Measurements from ENCODE around the gene STAMBP. TPM values are rescaled to one million over a fixed set of nuclear protein-coding genes. Genes with fewer than 3 reads are reported as not detected.

STAMBP gene
- polyA plus RNA-seq, 1 donor from 2014 or later, result 69.1 TPM

DNA sequence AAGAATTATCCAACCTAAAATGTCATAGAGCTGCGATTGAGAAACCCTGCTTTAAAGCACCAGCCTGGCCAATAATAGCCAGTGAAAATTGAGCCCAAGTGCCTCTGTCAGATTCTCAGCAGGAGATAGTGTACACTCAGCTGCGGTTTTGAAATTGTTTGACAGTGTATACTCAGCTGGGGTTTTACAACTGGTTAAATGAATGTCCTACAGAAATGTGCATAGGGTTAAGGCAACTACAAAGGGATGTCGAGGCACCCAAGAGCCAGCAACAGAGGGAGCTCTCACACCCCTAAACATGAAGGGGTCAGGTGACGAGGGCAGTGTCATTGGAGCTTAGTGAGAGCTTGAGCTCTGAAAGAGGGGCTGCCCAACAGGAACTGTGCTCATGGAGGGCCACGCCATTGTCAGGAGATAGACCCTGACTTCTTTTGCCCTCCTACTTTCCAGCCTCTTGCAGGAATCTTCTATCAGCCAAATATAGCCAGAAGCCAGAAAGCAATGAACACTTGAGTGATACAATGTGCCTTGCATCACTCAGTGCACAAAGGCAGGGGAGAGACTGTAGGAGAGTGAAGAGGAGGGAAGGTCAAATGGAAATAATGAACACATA is 79.2 kb downstream of the STAMBP start:
- Histone ChIP-seq H4K20me1 (ENCODE audit: insufficient read depth) (no peaks in the 10 kb centered on the region), H3K79me2 (replicated peaks; ENCODE audit: insufficient read depth, low read length) (no peaks in the 10 kb centered on the region), H3K9ac (ENCODE audit: low read length) (no peak overlapping the region), H3K4me3 (ENCODE audit: low read length) (no peak overlapping the region), H3K36me3 (ENCODE audit: insufficient read depth, low read length) (no peaks in the 10 kb centered on the region), H3K9me2 (ENCODE audit: insufficient read depth, low read length) (no peaks in the 10 kb centered on the region), H3K4me2 (ENCODE audit: low read length) (no peak overlapping the region), H3F3A (ENCODE audit: insufficient read depth, low read length, poor library complexity, severe bottlenecking) (no peaks in the 10 kb centered on the region), H3K9me3 (ENCODE audit: low read length) (no peaks in the 10 kb centered on the region), H3K27me3 (ENCODE audit: insufficient read depth, low read depth, low read length) (no peaks in the 10 kb centered on the region), H2AFZ (ENCODE audit: low read depth, low read length) (no peak overlapping the region), H3K27ac (ENCODE audit: low read length) (no peak overlapping the region)
- TF ChIP-seq POLR2AphosphoS5 (IDR thresholded peaks at IDR 0.05) (no peak), CTCF (IDR thresholded peaks at IDR 0.05; ENCODE audit: poor library complexity, severe bottlenecking) (no peak), TAF1 (IDR thresholded peaks at IDR 0.05; ENCODE audit: low read depth) (no peak), MXI1 (conservative IDR thresholded peaks at IDR 0.05; ENCODE audit: poor library complexity, severe bottlenecking) (no peak), EP300 (conservative IDR thresholded peaks at IDR 0.05; ENCODE audit: poor library complexity, severe bottlenecking) (no peak), EZH2 (IDR thresholded peaks at IDR 0.05; ENCODE audit: borderline replicate concordance, insufficient read depth, low read length, poor library complexity, severe bottlenecking) (no peak)

DNA sequence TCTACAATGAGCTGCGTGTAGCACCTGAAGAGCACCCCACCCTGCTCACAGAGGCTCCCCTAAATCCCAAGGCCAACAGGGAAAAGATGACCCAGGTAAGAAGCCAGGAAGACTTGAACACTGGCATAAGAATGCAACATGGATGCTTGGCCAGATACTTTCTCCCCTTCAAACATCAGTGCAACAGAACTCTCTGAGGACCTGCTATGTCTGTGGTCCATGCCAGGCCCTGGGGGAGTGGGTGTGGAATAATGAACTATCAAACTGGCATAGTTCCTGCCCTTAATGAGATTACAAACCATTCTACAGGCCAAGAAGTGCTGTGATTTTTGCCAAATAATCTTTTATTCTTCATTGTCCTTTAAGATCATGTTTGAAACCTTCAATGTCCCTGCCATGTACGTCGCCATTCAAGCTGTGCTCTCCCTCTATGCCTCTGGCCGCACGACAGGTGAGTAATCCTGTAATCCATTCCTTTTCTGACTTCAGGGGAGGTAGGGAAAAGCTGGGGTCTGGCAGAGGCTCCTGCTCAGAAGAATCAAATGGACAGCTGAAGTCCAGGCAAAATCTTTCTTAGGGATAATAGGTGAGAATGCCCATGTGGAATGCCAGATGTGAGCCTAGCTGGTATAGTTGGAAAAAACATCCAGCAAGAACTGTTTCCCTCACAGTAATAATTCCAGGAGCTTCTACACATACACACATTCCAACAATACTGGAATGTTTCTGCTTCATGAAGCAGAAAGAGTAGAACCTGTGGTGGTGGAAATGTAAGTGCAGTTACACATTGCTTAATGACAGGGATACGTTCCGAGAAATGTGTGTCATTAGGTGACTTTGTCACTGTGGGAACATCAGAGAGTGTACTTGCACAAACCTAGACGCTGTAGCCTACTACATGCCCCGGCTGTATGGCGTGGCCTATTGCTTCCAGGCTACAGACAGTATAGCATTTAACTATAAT is 80.2 kb downstream of the STAMBP start:
- H3K36me3 ChIP-seq (ENCODE audit: insufficient read depth, low read length), result no peaks in the 10 kb centered on the region
- H3K4me2 ChIP-seq (ENCODE audit: low read length), result no peak overlapping the region
- H3K27ac ChIP-seq (ENCODE audit: low read length), result no peak overlapping the region
- H3K27me3 ChIP-seq (ENCODE audit: insufficient read depth, low read depth, low read length), result no peaks in the 10 kb centered on the region
- H3F3A ChIP-seq (ENCODE audit: insufficient read depth, low read length, poor library complexity, severe bottlenecking), result no peaks in the 10 kb centered on the region
- H3K79me2 ChIP-seq (replicated peaks; ENCODE audit: insufficient read depth, low read length), result no peaks in the 10 kb centered on the region
- TF ChIP-seq RAD21 (conservative IDR thresholded peaks at IDR 0.05), result no peak
- no peak for TF ChIP-seq CTCF (IDR thresholded peaks at IDR 0.05; ENCODE audit: poor library complexity, severe bottlenecking)
- TF ChIP-seq TAF1 (IDR thresholded peaks at IDR 0.05; ENCODE audit: low read depth), result no peak
- no peak for TF ChIP-seq EP300 (conservative IDR thresholded peaks at IDR 0.05; ENCODE audit: poor library complexity, severe bottlenecking)
- no peak for TF ChIP-seq POLR2AphosphoS5 (IDR thresholded peaks at IDR 0.05)
- no peak for TF ChIP-seq SMC3 (conservative IDR thresholded peaks at IDR 0.05; ENCODE audit: poor library complexity)
- TF ChIP-seq, protein P1, sequence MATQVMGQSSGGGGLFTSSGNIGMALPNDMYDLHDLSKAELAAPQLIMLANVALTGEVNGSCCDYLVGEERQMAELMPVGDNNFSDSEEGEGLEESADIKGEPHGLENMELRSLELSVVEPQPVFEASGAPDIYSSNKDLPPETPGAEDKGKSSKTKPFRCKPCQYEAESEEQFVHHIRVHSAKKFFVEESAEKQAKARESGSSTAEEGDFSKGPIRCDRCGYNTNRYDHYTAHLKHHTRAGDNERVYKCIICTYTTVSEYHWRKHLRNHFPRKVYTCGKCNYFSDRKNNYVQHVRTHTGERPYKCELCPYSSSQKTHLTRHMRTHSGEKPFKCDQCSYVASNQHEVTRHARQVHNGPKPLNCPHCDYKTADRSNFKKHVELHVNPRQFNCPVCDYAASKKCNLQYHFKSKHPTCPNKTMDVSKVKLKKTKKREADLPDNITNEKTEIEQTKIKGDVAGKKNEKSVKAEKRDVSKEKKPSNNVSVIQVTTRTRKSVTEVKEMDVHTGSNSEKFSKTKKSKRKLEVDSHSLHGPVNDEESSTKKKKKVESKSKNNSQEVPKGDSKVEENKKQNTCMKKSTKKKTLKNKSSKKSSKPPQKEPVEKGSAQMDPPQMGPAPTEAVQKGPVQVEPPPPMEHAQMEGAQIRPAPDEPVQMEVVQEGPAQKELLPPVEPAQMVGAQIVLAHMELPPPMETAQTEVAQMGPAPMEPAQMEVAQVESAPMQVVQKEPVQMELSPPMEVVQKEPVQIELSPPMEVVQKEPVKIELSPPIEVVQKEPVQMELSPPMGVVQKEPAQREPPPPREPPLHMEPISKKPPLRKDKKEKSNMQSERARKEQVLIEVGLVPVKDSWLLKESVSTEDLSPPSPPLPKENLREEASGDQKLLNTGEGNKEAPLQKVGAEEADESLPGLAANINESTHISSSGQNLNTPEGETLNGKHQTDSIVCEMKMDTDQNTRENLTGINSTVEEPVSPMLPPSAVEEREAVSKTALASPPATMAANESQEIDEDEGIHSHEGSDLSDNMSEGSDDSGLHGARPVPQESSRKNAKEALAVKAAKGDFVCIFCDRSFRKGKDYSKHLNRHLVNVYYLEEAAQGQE (IDR thresholded peaks at IDR 0.05; ENCODE audit: borderline replicate concordance), result no peak
- TF ChIP-seq MXI1 (conservative IDR thresholded peaks at IDR 0.05; ENCODE audit: poor library complexity, severe bottlenecking), result no peak
- TF ChIP-seq EZH2 (IDR thresholded peaks at IDR 0.05; ENCODE audit: borderline replicate concordance, insufficient read depth, low read length, poor library complexity, severe bottlenecking), result no peak
- H3K9ac ChIP-seq (ENCODE audit: low read length), result no peak overlapping the region
- no peaks in the 10 kb centered on the region for H3K9me2 ChIP-seq (ENCODE audit: insufficient read depth, low read length)
- H2AFZ ChIP-seq (ENCODE audit: low read depth, low read length), result no peak overlapping the region
- H3K4me3 ChIP-seq (ENCODE audit: low read length), result no peak overlapping the region
- no peaks in the 10 kb centered on the region for H3K9me3 ChIP-seq (ENCODE audit: low read length)
- H4K20me1 ChIP-seq (ENCODE audit: insufficient read depth), result no peaks in the 10 kb centered on the region
